HS-27A (cell line): ENCODE measurements around the gene POLH.
A peak's percentile ranks its signal among the peaks of the same experiment; 100 is the strongest.
"Not testable (repeated sequence)": the region's sequence is repeated elsewhere in the genome, so short reads cannot be mapped to it uniquely, and the experiment has no call there.

Experiments used
- DNase-seq: peaks from one replicate; pipeline ENCODE4 v3.0.0-alpha.2; 2012; ENCODE audit warnings: low read depth, missing footprints

Gene POLH

GRCh38 chr6:43575772-43576551 is at the start of gene POLH, which contains the start of gene XPO5:
Gene POLH, plus strand, starts transcription at chr6:43576185. Its CDS starts 6,135 bp downstream, at chr6:43582320.
Gene XPO5, minus strand, starts transcription at chr6:43576038. Its CDS starts 174 bp downstream, at chr6:43575864.
- peak; percentile 76 for DNase-seq

- no peak for DNase-seq
Measured at GRCh38 chr6:43532201-43532600, 43.8 kb upstream of the POLH start.

- DNase-seq, result not testable (repeated sequence)
Measured at GRCh38 chr6:43538986-43539385, 37.0 kb upstream of the POLH start.

GRCh38 chr6:43539409-43539808 is 36.6 kb upstream of the POLH start:
- not testable (repeated sequence) for DNase-seq

DNA sequence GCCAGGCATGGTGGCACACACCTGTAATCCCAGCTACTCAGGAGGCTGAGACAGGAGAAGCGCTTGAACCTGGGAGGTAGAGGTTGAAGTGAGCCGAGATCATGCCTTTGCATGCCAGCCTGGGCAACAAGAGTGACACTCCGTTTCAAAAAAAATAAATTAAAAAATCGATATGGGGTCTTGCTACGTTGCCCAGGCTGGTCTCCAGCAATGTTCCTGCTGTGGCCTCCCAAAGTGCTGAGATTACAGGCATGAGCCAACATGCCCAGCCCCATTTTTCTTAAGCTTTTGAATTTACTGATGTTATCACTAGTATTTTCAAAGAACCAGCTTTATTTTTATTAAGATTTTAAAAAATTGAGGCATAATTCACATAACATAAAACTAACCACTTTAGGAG is 35.5 kb upstream of the POLH start:
- no peak for DNase-seq

DNA sequence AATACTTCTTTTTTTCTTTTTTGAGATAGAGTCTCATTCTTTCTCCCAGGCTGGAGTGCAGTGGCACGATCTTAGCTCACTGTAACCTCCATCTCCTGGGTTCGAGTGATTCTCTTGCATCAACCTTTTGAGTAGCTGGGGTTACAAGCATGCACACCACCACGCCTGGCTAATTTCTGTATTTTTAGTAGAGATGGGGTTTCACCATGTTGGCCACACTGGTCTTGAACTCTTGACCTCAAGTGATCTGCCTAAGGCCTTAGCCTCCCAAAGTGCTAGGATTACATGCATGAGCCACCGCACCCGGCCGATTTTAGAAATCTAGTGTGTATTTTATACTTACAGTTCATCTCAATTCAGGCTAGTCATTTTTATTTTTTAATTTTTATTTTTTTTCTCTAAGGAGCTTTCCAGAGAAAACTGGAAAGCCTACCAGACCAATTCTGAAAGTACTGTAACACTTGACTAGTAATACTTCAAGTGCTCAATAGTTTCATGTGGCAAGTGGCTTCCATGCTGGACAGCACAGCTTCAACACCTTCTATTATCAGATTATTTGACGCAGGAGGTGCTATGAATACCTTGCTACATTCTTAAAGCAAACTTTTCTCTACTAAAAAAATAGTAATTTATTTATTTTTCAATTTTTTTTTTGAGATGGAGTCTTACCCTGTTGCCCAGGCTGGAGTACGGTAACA is 34.1 kb upstream of the POLH start:
- DNase-seq, result no peak

DNA sequence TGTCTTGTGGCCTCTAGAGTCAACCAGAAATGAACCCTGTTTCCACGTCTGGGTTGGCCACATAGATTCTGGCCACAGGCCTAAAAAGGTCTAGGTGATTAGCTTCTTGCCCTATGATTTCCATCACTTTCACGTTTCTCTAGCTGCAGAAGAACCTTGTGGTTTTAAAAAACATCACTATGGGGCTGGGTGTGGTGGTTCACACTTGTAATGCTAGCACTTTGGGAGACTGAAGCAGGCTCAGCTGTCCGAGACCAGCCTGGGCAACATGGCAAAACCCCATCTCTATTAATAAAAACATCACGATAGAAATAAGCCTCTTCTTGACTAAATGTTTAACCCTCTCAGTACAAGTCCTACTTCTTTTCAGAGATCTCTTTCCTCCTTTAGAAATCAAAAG is 31.5 kb upstream of the POLH start:
- no peak for DNase-seq

- DNase-seq, result no peak
Measured at GRCh38 chr6:43547222-43547621, 28.8 kb upstream of the POLH start.

DNA sequence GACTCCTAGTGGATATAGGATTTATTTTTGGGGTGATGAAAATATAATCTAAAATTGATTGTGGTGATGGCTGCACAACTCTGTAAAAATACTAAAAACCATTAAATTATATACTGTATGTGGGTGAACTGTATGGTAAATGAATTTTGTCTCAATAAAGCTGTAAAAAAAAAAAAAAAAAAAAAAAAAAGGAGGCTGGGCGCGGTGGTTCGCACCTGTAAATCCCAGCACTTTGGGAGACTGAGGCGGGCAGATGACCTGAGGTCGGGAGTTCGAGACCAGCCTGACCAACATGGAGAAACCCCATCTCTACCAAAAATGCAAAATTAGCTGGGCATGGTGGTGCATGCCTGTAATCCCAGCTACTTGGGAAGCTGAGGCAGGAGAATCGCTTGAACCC is 18.4 kb upstream of the POLH start:
- DNase-seq, result not testable (repeated sequence)

GRCh38 chr6:43559328-43559727 is 16.7 kb upstream of the POLH start:
- no peak for DNase-seq

DNA sequence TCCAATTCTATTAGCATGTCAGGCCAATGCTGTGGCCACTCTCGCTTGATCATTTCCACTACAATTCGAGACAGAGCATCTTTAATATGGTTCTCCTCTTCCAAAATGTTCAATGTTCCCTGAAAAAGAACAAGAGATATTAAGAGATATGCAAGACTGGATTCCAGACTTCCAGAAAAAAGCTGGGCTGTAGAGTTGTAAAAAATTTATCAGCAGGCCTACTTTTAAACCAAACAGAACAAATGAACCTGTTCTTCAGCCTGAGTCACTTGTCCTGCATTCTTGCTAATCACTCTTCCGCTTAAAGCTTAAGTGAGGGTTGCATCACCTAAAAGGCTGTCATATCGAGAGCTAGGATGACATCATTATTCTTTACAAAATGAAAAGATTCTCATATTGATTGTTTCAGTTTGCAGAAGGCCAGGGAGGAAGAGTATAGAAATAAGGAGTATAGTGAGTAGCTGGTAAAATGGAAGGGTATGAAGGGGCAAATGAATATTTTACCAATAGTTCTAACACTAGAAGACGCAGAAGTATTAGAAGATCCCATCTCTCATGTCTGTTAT is 5.0 kb upstream of the POLH start:
- no peak for DNase-seq

- DNase-seq, result no peak
Measured at GRCh38 chr6:43572015-43572414, 4.0 kb upstream of the POLH start.

DNA sequence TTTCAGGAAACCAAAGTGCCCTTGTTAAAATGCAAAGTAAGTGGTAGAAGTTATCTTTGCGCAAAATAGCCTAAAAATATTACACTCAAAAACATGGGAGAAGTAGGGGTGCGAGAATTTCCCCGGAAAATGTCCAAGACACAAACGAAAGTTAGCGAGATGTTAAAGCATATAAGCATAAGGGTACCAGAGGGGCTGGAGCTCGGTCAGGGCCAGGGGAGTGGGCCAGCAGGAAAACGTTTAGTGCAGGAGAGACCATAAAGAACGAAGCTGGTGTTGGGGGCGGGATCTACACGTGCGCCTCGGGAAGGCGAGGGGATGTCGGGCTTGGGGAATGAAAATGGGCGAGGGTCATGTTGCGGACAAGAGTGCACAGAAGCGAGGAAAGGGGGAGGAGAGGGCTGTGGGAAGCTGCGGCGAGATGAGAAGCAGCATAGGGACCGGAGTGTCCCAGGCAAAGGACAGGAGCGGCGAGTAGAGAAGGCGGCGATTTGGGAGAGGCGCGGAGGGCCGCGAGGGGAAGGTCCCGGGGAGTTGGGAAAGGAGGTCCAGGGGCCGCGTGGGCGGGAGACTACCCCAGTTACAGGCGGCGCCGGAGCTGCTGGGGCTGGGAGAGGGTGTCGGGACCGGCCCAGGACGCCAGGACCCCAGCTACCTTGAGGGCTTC is 747 bp upstream of the POLH start:
- peak; percentile 27 for DNase-seq

GRCh38 chr6:43578748-43579147 is 2.8 kb downstream of the POLH start:
- DNase-seq, result no peak

DNA sequence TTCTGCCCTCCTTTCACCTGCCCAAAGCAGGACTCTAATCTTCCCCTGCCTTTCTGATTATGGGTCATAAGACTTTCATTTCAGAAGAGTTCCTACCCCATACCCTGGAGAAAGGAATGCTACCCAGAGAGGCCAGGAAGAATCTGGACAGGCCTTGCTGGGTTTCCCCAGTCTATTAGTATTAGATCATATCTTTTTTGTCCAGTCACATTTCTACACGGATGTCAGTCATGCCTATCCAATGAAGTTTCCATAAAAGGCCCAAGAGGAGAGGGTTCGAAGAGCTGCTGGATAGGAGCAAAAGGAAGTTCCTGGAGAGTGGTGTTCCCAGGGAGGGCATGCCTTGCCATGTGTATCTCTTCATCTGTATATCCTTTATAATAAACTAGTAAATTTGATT is 3.2 kb downstream of the POLH start:
- DNase-seq, result peak; percentile 26

GRCh38 chr6:43582911-43583310 is 6.9 kb downstream of the POLH start:
- no peak for DNase-seq

GRCh38 chr6:43584892-43585570 is 9.0 kb downstream of the POLH start:
- DNase-seq, result peak; percentile 89

DNA sequence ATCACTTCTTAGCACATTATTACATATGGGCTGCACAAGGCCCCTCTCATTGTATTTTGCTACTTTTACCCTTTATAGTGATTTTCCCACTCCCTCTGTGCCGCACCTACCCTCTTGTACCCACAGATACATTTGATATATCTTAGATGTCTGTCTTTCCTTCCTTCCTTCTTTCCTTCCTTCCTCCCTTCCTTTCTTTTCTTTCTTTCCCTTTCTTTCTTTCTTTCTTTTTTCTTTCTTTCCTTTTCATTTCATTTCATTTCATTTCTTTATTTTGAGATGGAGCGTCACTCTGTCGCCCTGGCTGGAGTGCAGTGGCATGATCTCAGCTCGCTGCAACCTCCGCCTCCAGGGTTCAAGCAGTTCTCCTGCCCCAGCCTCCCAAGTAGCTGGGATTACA is 12.2 kb downstream of the POLH start:
- DNase-seq, result no peak

GRCh38 chr6:43589564-43589963 is 13.6 kb downstream of the POLH start:
- not testable (repeated sequence) for DNase-seq

GRCh38 chr6:43593938-43594337 is 18.0 kb downstream of the POLH start:
- no peak for DNase-seq

DNA sequence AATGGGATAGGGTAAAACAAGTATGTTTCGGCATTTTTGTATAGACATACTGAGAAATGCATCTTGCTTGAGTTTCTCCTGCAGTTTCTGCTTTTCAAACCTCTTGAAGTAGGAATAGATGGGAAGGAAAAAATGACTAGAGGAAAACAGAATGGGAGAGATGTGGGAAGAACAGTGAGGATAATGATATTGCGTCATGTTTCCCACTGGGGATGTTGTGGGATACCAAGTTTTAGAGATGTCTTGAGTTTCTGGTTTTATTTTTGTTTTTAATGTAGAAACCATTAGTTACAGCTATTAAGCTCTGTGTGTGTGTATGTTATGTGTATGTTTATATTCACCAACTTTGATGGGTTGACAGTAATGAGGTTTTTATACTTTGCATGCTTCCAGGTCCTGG is 24.6 kb downstream of the POLH start:
- DNase-seq, result no peak

DNA sequence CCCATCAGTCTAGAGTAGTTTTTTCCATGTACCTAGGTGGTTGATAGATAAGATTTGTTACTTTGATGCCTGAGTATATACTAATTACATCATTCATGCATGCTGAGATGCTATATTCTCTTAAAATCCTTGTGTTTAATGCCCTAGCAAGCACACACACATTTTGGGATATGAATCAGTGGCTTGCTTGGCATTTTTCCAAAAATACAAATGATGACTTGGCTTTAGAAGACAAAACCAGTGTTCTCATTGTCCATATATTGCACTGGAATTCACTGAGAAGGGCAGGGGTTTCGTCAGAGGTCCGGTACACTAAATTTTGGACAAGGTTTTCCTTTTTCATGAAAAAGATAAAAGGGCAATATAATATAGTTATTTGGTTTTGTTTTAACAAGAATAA is 28.2 kb downstream of the POLH start:
- peak; percentile 46 for DNase-seq
